Left renal cortex interstitium (tissue), 4 donors: ENCODE results near the gene EPHA7. TPM values are rescaled to one million over a fixed set of nuclear protein-coding genes. Genes with fewer than 3 reads are reported as not detected.
A peak's percentile ranks its signal among the peaks of the same experiment; 100 is the strongest.

Source experiments
- DNase-seq, 4 donors: peaks; one replicate each; pipeline ENCODE4 v3.0.0-alpha.2; 2013; ENCODE audit warnings: low read depth in 4 of 4, low spot score in 2 of 4, missing footprints in 1 of 4
- polyA plus RNA-seq, 4 donors: library from polyadenylated mRNA; unstranded; fragments of 120-200 nt; gene quantifications; one replicate each; pipeline ENCODE4 v1.2.1, GENCODE V29; 2013; ENCODE audit not compliant: insufficient read length in 4 of 4

The EPHA7 gene
- polyA plus RNA-seq, 4 donors: 36.3 to 47.2 (median 40.6) TPM

- no peak for DNase-seq
These were observed 24.9 kb downstream of the EPHA7 start for GRCh38 chr6:93394471-93394870.

GRCh38 chr6:93393554-93394074 lies 25.7 kb downstream of the EPHA7 start:
- DNase-seq: no peak

- DNase-seq: no peak
These were observed 26.6 kb downstream of the EPHA7 start for GRCh38 chr6:93392797-93393196.

GRCh38 chr6:93391965-93392364 lies 27.4 kb downstream of the EPHA7 start:
- DNase-seq: no peak

- DNase-seq: no peak
These were observed 30.2 kb downstream of the EPHA7 start for GRCh38 chr6:93389192-93389591.

- DNase-seq: no peak
These were observed 31.3 kb downstream of the EPHA7 start for GRCh38 chr6:93388070-93388469.

DNA sequence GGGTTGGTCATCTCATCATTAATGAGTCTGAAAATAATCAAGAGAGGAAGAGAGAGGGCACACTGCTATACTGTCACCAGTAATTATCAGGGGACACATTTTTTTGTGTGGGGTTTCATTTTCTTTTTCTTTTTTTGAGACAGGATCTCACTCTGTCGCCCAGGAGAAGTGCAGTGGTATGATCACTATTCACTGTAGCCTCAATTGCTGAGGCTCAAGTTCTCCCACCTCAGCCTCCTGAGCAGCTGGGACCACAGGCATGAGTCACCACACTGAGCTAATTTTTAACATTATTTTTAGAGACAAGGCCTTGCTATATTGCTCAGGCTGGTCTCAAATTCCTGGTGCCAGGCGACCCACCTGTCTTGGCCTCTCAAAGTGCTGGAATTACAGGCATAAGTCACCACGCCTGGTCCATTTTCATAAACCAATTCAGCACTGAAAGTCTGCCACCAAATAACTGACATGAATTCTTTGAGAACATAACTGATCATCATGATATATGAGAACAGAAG lies 43.3 kb downstream of the EPHA7 start:
- no peak for DNase-seq

GRCh38 chr6:93373445-93373844 lies 45.9 kb downstream of the EPHA7 start:
- no peak for DNase-seq

DNA sequence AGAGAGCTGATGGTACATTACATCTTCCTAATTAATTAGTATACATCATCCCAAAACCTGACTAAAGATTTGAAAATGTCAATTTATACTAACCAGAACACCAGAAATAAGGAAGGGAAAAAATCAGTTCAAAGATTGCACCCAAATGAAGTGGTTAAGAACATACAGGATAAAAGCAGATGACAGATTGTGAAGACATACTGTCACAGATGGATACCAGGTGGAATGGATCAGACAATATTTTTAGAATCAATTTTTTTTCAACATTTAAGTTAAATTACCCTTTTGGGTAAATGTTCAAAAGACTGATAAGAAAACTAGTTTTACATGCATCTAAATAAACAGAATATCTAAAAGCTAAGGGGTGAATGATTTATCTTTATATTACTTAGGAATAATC lies 47.6 kb downstream of the EPHA7 start:
- no peak for DNase-seq

DNA sequence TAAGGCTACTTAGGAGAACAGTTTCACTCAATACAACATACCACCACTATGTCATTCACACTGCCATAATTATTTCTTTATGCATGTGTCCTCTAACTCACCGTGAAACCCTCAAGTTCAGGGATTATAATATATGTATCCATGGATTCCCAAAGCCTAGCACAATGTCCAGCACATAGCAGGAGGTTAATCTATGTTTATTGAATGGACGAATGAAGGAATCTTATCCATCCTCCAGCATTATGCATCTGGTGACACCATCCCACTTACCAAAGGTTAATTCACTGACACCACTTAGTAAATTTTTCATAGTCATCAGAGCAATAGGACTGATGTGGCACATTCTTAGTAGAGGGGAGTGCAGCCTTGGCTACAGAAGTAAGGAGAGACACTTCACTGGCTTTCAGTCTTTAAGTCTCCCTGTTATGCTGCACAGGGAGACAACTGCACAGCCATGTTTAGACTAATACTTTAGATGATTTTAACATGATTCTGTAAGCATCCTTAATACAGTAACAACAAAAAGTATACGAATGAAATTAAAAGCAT lies 49.7 kb downstream of the EPHA7 start:
- no peak for DNase-seq

- no peak for DNase-seq
These were observed 52.9 kb downstream of the EPHA7 start for GRCh38 chr6:93366506-93366905.

DNA sequence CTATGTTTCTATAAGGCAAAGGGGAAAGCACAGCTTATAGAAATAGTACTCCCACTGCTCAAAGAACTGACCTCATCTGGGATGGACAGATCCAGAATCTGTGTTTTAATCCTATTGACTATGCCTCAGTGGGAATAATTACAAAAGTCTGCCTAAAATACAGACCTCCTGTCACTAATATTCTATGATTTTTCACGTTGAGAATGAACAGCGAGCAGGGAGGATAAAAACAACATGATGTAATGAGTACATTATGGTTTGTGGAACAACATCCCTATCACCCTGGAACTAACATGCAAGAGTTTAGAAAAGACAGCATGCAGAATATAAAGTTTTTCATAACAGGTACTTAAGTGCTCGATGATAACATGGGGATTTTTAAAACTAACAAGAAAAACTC lies 53.9 kb downstream of the EPHA7 start:
- DNase-seq: no peak

GRCh38 chr6:93358435-93358834 lies 60.9 kb downstream of the EPHA7 start:
- no peak for DNase-seq

GRCh38 chr6:93352604-93353003 lies 66.8 kb downstream of the EPHA7 start:
- no peak for DNase-seq

DNA sequence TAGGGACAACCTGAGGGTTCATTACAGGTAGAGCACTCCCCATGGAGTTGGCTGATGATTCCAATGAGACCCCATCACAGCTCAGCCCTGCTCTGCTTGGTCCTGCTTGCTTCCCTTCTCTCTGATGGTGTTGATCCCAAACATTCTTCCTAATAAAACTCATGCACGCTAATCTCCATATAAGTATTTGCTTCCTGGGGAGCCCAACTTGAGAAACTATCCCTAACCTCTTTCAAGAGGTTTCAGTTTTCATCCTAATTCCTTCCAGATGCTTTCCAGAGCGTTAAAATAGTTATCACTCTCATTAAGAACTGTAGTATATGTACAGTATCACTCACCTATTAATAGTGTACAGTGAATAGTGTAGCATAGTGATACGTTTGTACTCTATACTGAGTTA lies 68.1 kb downstream of the EPHA7 start:
- no peak for DNase-seq

DNA sequence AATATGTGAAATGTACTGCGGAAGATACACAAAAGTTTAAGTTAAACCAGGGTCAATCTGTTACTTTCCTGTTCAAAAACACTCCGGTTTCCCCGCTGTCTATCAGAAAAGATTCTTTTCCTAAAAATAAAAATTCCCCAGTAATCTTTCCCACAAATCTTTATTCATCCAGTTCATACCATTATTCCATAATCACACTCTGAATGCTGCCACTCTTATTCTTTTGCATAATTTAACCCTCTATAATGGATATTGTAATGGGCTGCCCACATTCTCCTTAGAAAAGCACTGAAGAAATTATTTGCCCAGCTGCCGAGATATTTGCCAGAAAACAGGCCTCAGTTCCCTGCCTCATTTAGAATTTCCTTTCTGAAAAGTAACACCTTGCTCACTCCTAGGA lies 68.6 kb downstream of the EPHA7 start:
- no peak for DNase-seq

DNA sequence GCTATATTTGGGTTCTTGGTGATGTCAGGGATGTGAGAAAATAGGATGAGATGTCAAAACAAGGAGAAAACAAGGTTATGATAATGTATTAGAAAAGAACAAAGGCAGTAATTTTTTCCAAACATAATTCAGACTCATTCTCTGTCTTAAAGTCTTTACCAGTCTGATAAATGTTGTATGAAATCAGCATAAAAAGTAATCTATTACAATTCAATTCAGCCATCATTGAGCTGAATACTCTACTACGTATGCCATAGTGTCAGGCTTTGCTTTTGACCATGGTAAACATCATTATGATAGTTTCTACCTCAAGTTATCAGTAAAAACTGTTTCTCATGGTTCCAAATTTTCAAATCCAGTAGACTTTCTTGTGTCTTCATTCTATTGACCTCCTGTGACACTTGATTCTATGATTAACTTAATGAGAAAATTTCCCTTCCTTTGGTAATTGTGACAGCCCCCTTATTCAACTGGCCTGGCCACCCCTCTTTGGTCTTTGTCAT lies 75.0 kb downstream of the EPHA7 start:
- DNase-seq: no peak

GRCh38 chr6:93343476-93343875 lies 75.9 kb downstream of the EPHA7 start:
- DNase-seq: no peak

GRCh38 chr6:93341900-93342613 lies 77.3 kb downstream of the EPHA7 start:
- peak in 3 of 4 donors; percentile 11 to 28 (median 19) for DNase-seq

GRCh38 chr6:93337772-93338394 lies 81.5 kb downstream of the EPHA7 start:
- DNase-seq: no peak

DNA sequence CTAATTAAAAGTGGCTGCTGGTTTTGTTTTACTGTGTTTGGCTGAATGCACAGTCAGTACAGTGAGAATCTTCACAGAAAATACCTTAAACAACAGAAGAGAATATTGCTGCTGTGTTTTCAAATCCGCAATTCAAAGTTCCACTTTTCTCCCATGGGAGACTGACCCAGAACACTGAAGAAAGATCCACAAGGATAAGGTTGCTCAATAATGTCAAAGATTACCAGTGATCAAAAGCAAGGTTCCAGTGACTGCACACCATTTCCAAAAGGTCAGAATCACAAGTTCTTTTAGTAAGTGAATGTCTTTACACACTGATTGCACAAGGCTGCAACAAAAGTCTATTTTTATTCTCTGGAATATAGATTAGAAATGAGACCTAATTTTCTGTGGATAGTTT lies 82.3 kb downstream of the EPHA7 start:
- DNase-seq: no peak
